H1 (cell line): ENCODE data around the gene PASK. TPM values are rescaled to one million over a fixed set of nuclear protein-coding genes. Genes with fewer than 3 reads are reported as not detected.

ENCODE experiments used
- CTCF ChIA-PET: fragments of 300-600 bp; sonication (Branson Sonifier 250); formaldehyde crosslinking; loops from one replicate; lab custom pipeline; 2021; ENCODE audit not compliant: partially characterized antibody; lab: Charles Lee
- POLR2A ChIA-PET: fragments of 300-600 bp; sonication (Branson Sonifier 250); formaldehyde crosslinking; loops from one replicate; lab custom pipeline; 2021; ENCODE audit warnings: inconsistent platforms; ENCODE audit not compliant: partially characterized antibody; lab: Charles Lee
- DNase-seq, 2 experiments: peaks; one replicate each; pipeline versions ENCODE4 v3.0.0 to v3.0.0-alpha.2; 2010 to 2022; ENCODE audit warnings: low spot score in 2 of 2, low read depth in 1 of 2, mixed read lengths in 1 of 2
- FAIRE-seq: peaks from 2 replicates; lab custom pipeline; 2011; peaks lifted over from hg19 to GRCh38; lab: Jason Lieb, UNC
- H2AFZ ChIP-seq: 2 replicates; pipeline ENCODE4 v1.8.1; 2012; ENCODE audit warnings: low read length, inconsistent platforms
- H2AK5ac ChIP-seq: 2 replicates; pipeline ENCODE4 v1.6.1; 2013; ENCODE audit warnings: low read depth, low read length
- H2BK120ac ChIP-seq: replicated peaks from 2 replicates; pipeline ENCODE3; 2013; ENCODE audit warnings: low read depth, low read length, inconsistent platforms
- H2BK12ac ChIP-seq: 2 replicates; pipeline ENCODE4 v1.6.1; 2013; ENCODE audit warnings: low read depth, low read length
- H2BK15ac ChIP-seq: 2 replicates; pipeline ENCODE4 v1.6.1; 2013; ENCODE audit warnings: low read length
- H2BK20ac ChIP-seq: 2 replicates; pipeline ENCODE4 v1.6.1; 2013; ENCODE audit warnings: low read length
- H2BK5ac ChIP-seq: 2 replicates; pipeline ENCODE4 v1.6.1; 2013; ENCODE audit warnings: low read depth, low read length
- H3K14ac ChIP-seq: 2 replicates; pipeline ENCODE4 v1.6.1; 2013; ENCODE audit warnings: inconsistent platforms; ENCODE audit not compliant: insufficient read length
- H3K18ac ChIP-seq: 2 replicates; pipeline ENCODE4 v1.6.1; 2013; ENCODE audit warnings: low read length; ENCODE audit errors: extremely low read depth
- H3K23ac ChIP-seq: 2 replicates; pipeline ENCODE4 v1.6.1; 2013; ENCODE audit warnings: inconsistent platforms; ENCODE audit not compliant: insufficient read length
- H3K23me2 ChIP-seq: 2 replicates; pipeline ENCODE4 v1.6.1; 2013; ENCODE audit warnings: low read depth, low read length
- H3K27ac ChIP-seq: 2 replicates; pipeline ENCODE4 v1.6.1; 2011; ENCODE audit warnings: low read depth, low read length, inconsistent platforms
- H3K27me3 ChIP-seq, 4 experiments: replicated peaks in 1 of 4; 1 replicate in 1 of 4; 2 replicates in 3 of 4; pipeline versions ENCODE4 v1.6.1 to v1.8.1; 2011 to 2013; ENCODE audit warnings: low read length in 3 of 4, mild to moderate bottlenecking in 3 of 4, inconsistent platforms in 2 of 4, mixed read lengths in 2 of 4, moderate library complexity in 1 of 4; ENCODE audit not compliant: control insufficient read depth in 3 of 4, insufficient read depth in 3 of 4; ENCODE audit errors: extremely low read depth in 1 of 4
- H3K36me3 ChIP-seq, 4 experiments: 2 replicates each; pipeline versions ENCODE4 v1.6.1 to v1.8.1; 2011 to 2013; ENCODE audit warnings: mild to moderate bottlenecking in 4 of 4, low read length in 3 of 4, moderate library complexity in 2 of 4, control low read depth in 1 of 4, inconsistent platforms in 1 of 4; ENCODE audit not compliant: insufficient read depth in 4 of 4, control insufficient read depth in 2 of 4
- H3K4ac ChIP-seq: replicated peaks from 2 replicates; pipeline ENCODE3; 2013; ENCODE audit warnings: low read length, low read depth, mixed read lengths, inconsistent platforms; ENCODE audit not compliant: insufficient read length
- H3K4me1 ChIP-seq, 4 experiments: replicated peaks in 1 of 4; 1 replicate in 1 of 4; 2 replicates in 3 of 4; pipeline versions ENCODE4 v1.6.1 to v1.8.1; 2011 to 2013; ENCODE audit warnings: low read length in 3 of 4, inconsistent platforms in 2 of 4, mixed read lengths in 1 of 4; ENCODE audit not compliant: insufficient read depth in 4 of 4, control insufficient read depth in 3 of 4
- H3K4me2 ChIP-seq, 2 experiments: 2 replicates each; pipeline versions ENCODE4 v1.6.1 to v1.8.1; 2011 to 2013; ENCODE audit warnings: low read depth in 2 of 2, low read length in 2 of 2, control low read depth in 1 of 2, inconsistent platforms in 1 of 2, mild to moderate bottlenecking in 1 of 2; ENCODE audit not compliant: insufficient read depth in 1 of 2
- H3K4me3 ChIP-seq, 4 experiments: fragments of 200-600, 300-600 bp in 1 of 4; sonication (generic), shearing (Covaris generic), sonication (Bioruptor Twin) in 1 of 4; 2 replicates each; pipeline versions ENCODE4 v1.5.1 to v1.8.1; 2011 to 2016; ENCODE audit warnings: low read length in 4 of 4, low read depth in 3 of 4, control low read depth in 2 of 4, inconsistent platforms in 2 of 4, mild to moderate bottlenecking in 2 of 4, mixed read lengths in 1 of 4, moderate library complexity in 1 of 4; ENCODE audit not compliant: insufficient read depth in 2 of 4; ENCODE audit errors: extremely low read depth in 1 of 4
- H3K56ac ChIP-seq: replicated peaks from 2 replicates; pipeline ENCODE3; 2013; ENCODE audit warnings: low read depth, mild to moderate bottlenecking, mixed read lengths, low read length, inconsistent platforms; ENCODE audit not compliant: insufficient read length
- H3K79me1 ChIP-seq: 2 replicates; pipeline ENCODE4 v1.6.1; 2013; ENCODE audit warnings: low read depth, low read length, control low read depth
- H3K79me2 ChIP-seq, 2 experiments: 2 replicates each; pipeline versions ENCODE4 v1.6.1 to v1.8.1; 2012 to 2013; ENCODE audit warnings: low read length in 2 of 2, mild to moderate bottlenecking in 2 of 2, inconsistent platforms in 1 of 2; ENCODE audit not compliant: insufficient read depth in 2 of 2, control insufficient read depth in 1 of 2
- H3K9ac ChIP-seq, 4 experiments: replicated peaks in 1 of 4; 1 replicate in 1 of 4; 2 replicates in 3 of 4; pipeline versions ENCODE4 v1.6.1 to v1.8.1; 2011 to 2013; ENCODE audit warnings: low read depth in 3 of 4, low read length in 3 of 4, control low read depth in 2 of 4, mild to moderate bottlenecking in 2 of 4, moderate library complexity in 2 of 4, inconsistent platforms in 1 of 4; ENCODE audit errors: extremely low read depth in 1 of 4
- H3K9me3 ChIP-seq, 2 experiments: 2 replicates each; pipeline versions ENCODE4 v1.6.1 to v1.8.1; 2012 to 2013; ENCODE audit warnings: mild to moderate bottlenecking in 2 of 2, moderate library complexity in 2 of 2, control low read depth in 1 of 2, inconsistent platforms in 1 of 2, low read depth in 1 of 2, low read length in 1 of 2, mixed read lengths in 1 of 2; ENCODE audit not compliant: insufficient read depth in 2 of 2
- H4K20me1 ChIP-seq, 2 experiments: replicated peaks in 1 of 2; 2 replicates each; pipeline versions ENCODE3 to v1.8.1; 2011 to 2013; ENCODE audit warnings: inconsistent platforms in 2 of 2, low read length in 2 of 2, mild to moderate bottlenecking in 1 of 2; ENCODE audit not compliant: insufficient read depth in 2 of 2, control insufficient read depth in 1 of 2
- H4K5ac ChIP-seq: 2 replicates; pipeline ENCODE4 v1.6.1; 2013; ENCODE audit warnings: low read length, low read depth, mixed read lengths, inconsistent platforms; ENCODE audit not compliant: insufficient read length
- H4K8ac ChIP-seq: 2 replicates; pipeline ENCODE4 v1.8.0; 2013; ENCODE audit warnings: mild to moderate bottlenecking, moderate library complexity, low read length, inconsistent platforms; ENCODE audit not compliant: insufficient read depth; ENCODE audit errors: extremely low read depth
- H4K91ac ChIP-seq: replicated peaks from 2 replicates; pipeline ENCODE3; 2013; ENCODE audit warnings: low read length, mixed read lengths, inconsistent platforms; ENCODE audit not compliant: insufficient read length
- CBX8 ChIP-seq: fragments of 300-800, 300-1000 bp; sonication (generic); IDR thresholded peaks from 2 replicates; pipeline ENCODE4 v1.7.1; 2016; ENCODE audit warnings: low read depth, low read length, borderline replicate concordance
- CTCF ChIP-seq, 3 experiments: IDR thresholded peaks; 1 replicate in 2 of 3; 2 replicates in 1 of 3; pipeline versions ENCODE4 v1.5.1 to v1.6.1; 2011; ENCODE audit warnings: low read length in 3 of 3, mild to moderate bottlenecking in 3 of 3, inconsistent platforms in 2 of 3, low read depth in 1 of 3, moderate library complexity in 1 of 3; ENCODE audit not compliant: insufficient read depth in 1 of 3; ENCODE audit errors: control extremely low read depth in 1 of 3
- GABPA ChIP-seq: IDR thresholded peaks from 2 replicates; pipeline ENCODE4 v1.6.1; 2011; ENCODE audit warnings: mild to moderate bottlenecking, low read length, moderate library complexity, borderline replicate concordance; ENCODE audit not compliant: insufficient read depth
- TEAD4 ChIP-seq: IDR thresholded peaks from 2 replicates; pipeline ENCODE4 v1.6.1; 2012; ENCODE audit warnings: low read depth, low read length, inconsistent platforms, mixed read lengths
- WGBS, 2 experiments: shearing (Covaris generic) in 1 of 2; methylation state at CpG; one replicate each; pipeline versions ENCODE4 v1.1.6 to v1.1.7; 2013 to 2015; ENCODE audit warnings: low lambda C conversion rate in 2 of 2, mixed read lengths in 2 of 2, inconsistent platforms in 1 of 2, low coverage in 1 of 2, missing lambda C conversion rate in 1 of 2; ENCODE audit not compliant: insufficient replicate concordance in 2 of 2, insufficient coverage in 1 of 2, insufficient read length in 1 of 2; ENCODE audit errors: extremely low coverage in 1 of 2, missing lambda C conversion rate in 1 of 2; 5-methylcytosine and 5-hydroxymethylcytosine counted together
- polyA plus RNA-seq, 7 experiments: library from polyadenylated mRNA; depleted of rRNA in 3 of 7; stranded (reverse) in 5 of 7; unstranded in 2 of 7; fragments of >200 nt in 5 of 7; fragments of 200-250 nt in 2 of 7; gene quantifications; 1 replicate in 5 of 7; 2 replicates in 1 of 7; 4 replicates in 1 of 7; pipeline versions ENCODE4 v1.2.1 to v1.2.3, GENCODE V29; 2011 to 2013; ENCODE audit warnings: missing spikeins in 2 of 7, mixed read lengths in 2 of 7
- total RNA-seq: library from RNA; stranded (reverse); fragmentation: NEBNext Ultra II Directional; extraction: Animal tissue kit (Norgen Biotek cat#: 25700); gene quantifications from 2 replicates; pipeline ENCODE4 v1.2.1, GENCODE V29; 2021

The PASK gene
- total and polyA plus RNA-seq, 2 of the 8 experiments (the other 6 are each of a cell fraction or from before 2014, with no cell fraction given): 20.5 to 66.1 TPM

GRCh38 chr2:241136191-241136590 is 13.1 kb downstream of the PASK start:
- H3K14ac ChIP-seq: no peak overlapping the region
- no peak overlapping the region for H4K5ac ChIP-seq
- no peak overlapping the region for H4K8ac ChIP-seq
- H4K91ac ChIP-seq: no peak overlapping the region
- no peaks in the 10 kb centered on the region for H3K27me3 ChIP-seq
- H2AK5ac ChIP-seq: no peak overlapping the region
- no peak overlapping the region for H2BK120ac ChIP-seq
- H3K4me3 ChIP-seq: no peak overlapping the region
- H2BK12ac ChIP-seq: no peak overlapping the region
- no peak overlapping the region for H2AFZ ChIP-seq
- H3K9ac ChIP-seq: no peak overlapping the region
- H3K79me1 ChIP-seq: no peaks in the 10 kb centered on the region; the same call in 1 of the 2 replicates
- no peak overlapping the region for H3K56ac ChIP-seq
- H3K4me1 ChIP-seq: no peaks in the 10 kb centered on the region
- H3K23ac ChIP-seq: no peak overlapping the region
- ChIA-PET CTCF (interaction anchor here (0.7 to 1.2 kb wide), 4 partner anchors 11 to 284 kb away, joined by 3 read pairs; no protein-coding TSS in a partner anchor), POLR2A (interaction anchor here (1.3 kb wide), 1 partner anchor 34 kb away, joined by 3 read pairs; the partner anchor contains the start of gene MTERF4)
- FAIRE-seq: no peak
- H4K20me1 ChIP-seq: peaks cover 0 to 9% of the 10 kb centered on the region in 2 experiments
- TF ChIP-seq CBX8 (no peak), CTCF (IDR thresholded peaks at IDR 0.05; ENCODE audit: control extremely low read depth in 1 of 3, insufficient read depth in 1 of 3, low read depth in 1 of 3, low read length in 3 of 3) (no peak), TEAD4 (no peak), GABPA (no peak)
- TF ChIP-seq, all 59 proteins: peak for 0
- Histone ChIP-seq H3K4me2 (no peak overlapping the region), H2BK15ac (no peak overlapping the region), H3K79me2 (no peaks in the 10 kb centered on the region), H3K9me3 (no peaks in the 10 kb centered on the region), H3K4ac (no peak overlapping the region), H2BK5ac (no peak overlapping the region), H3K23me2 (no peaks in the 10 kb centered on the region), H3K18ac (no peak overlapping the region), H3K36me3 (peaks cover 6 to 37% (median 20%) of the 10 kb centered on the region in 4 experiments; a peak in 7 of 8 replicates), H3K27ac (no peak overlapping the region), H2BK20ac (no peak overlapping the region)
- no peak for DNase-seq
- 96% methylated on average over 8 of the region's 8 CpGs; no CpG with 5 or more reads in 1 of the 2 experiments for whole genome bisulfite sequencing, 2 experiments
